HG02943 (cell line): ENCODE data around the gene LSG1.

Experiments
- ATAC-seq: cut with Tn5 transposase; IDR thresholded peaks from one replicate; pipeline ENCODE4 v1.9.1; 2021; ENCODE audit warnings: mild to moderate bottlenecking, low read depth, moderate library complexity; ENCODE audit not compliant: unreplicated experiment

Gene LSG1

DNA sequence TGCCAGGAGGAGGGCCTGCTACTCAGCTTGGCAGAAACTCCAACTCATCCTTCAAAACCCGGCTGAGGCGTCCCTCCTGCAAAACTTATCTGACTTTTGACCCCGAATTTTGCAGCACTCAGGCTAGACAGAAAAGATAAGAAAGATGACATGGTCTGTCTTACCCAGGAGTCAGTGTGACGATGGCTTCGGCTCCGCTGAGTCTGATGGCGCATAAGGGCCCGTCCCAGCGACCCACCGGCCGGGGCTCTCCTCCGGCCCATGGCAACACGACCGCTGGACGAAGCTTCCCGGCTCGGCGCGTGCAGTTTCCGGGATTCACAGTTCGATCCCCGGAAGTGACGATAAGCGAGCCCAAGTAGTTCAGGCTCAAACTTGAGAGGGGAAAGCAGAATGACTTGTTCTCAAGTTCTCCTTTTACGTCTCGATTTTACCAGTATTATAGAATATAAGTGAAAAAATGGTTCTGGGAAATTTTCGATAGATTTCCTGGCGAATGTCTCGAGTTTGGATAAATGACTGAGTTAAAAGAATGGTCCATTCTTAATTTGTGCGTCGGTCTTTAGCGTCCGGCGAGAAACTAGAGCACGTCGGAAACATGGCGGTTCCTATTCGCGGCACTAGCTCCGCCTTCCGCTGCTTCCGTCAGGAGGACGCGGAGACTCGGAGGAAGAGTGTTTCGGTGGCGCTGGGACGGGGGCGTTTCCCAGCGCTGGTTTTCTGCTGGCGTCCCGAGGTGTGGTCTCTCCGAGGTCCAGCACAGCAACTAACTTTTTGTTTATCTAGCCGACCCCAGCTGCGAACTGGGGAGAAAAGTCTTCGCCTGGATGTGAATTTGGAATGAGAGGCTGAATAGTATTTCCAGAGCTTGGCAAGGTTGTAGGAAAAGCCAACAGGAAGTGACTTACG, at the start of gene LSG1:
Gene LSG1, minus strand, starts transcription at position 292 of the 909 bp plus-strand sequence. Its CDS starts 29 bp downstream, at position 263.
- ATAC-seq, result peak; percentile 79

DNA sequence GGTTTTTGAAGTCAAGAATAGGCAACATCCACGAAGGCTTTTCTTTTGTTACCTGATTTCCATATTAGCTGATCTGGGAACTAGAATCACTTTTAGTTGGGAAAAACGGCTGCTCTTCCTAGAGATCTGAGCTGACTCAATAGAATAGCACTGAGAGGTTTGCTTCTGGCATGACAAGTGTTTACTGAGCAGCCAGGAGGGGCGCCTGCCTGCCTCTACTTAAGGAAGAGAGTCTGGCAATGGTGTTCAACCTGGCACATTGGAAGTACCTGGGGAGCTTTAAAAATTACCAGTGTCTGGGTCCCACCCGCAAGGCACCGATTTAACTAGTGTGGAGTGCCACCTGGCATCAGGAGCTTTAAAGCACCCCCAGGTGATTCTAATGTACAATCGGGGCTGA, 48.1 kb upstream of the LSG1 start:
- ATAC-seq, result no peak

DNA sequence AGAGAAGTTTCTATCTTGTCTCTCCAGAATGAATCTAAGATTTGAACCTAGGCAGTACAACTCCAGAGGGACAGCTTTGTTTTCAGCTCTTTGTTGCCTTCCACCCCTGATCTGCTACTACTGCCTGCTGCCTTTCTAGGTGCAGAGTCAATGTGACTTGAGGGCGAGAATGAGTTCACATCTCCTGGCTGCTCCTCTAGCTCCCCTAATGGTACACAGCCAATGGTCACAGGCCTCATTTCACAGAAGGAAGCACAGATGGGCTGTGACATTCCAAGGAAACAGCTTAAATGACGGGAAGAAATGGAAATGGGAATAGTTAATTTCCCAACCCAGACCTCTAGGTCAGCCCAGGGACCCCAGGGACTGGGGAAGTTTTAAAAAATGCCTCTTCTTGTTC, 46.1 kb upstream of the LSG1 start:
- no peak for ATAC-seq

DNA sequence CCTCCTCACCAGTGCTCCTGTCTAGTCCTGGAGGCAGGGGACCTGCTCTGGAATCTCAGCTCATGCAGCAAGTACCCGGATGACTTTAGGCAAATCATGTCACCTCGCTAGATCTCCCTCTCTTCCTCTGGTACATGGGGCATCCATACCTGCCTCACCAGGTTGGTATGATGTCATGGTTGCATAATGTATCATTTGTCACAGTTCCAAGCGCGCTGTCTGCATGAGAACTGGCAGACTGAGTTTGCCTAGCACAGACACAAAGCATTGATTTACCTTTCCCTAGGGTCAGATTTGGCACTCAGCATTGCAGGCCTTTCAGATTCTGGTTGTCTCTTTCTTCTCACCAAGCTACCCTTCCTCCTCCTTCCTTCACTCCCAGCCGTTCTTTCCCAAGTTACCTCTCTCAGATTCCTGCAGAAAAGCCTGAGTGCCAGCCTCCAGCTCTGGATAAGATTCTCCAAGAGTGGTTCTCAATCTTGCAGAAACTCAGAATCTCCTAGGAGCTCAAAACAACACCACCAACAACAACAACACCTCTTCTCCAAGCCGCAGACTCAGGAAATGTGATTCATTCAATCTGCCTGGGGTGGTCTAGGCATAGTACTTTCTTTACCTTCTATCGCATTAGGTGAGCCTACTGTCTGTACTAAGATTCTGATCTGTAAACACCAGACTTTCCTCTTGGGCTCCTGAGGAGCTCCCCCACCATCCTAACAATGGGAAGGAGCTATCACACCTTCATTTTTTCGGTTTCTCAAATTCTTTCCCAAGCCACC, 43.2 kb upstream of the LSG1 start:
- ATAC-seq, result no peak

DNA sequence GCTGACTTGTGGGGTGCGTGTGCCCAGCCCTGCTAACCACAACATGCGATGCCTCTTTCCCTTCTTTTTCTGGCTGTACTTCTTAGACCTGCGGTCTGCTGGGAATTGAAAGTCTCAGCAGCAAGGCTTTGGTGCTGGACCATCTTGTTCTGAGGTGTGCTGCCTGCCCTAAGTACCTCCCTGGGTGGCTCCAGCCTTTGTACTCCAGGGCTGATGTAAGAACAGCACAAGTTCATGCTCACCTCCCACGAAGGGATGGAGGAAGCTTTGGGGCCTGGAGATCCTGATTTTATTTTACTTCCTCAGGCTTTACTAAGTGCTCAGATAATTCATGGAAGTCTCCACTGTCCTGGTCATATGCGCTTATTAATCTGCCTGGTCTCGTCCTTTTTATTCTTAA, 42.6 kb upstream of the LSG1 start:
- ATAC-seq, result no peak

DNA sequence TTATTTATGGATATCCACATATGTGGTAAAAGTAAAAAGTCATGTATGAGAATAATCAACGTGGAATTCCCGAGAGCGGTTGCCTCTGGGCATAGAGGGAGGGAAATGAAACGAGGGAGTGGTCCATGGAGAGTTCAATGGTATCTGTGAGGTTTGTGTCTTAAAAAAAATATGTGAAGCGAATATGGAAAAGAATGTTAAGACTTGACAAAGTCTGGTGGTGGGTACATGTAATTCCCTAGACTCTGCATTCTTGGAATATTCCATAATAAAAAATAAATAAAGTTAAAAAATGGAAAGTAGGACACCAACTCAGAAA, 42.1 kb upstream of the LSG1 start:
- ATAC-seq, result no peak

DNA sequence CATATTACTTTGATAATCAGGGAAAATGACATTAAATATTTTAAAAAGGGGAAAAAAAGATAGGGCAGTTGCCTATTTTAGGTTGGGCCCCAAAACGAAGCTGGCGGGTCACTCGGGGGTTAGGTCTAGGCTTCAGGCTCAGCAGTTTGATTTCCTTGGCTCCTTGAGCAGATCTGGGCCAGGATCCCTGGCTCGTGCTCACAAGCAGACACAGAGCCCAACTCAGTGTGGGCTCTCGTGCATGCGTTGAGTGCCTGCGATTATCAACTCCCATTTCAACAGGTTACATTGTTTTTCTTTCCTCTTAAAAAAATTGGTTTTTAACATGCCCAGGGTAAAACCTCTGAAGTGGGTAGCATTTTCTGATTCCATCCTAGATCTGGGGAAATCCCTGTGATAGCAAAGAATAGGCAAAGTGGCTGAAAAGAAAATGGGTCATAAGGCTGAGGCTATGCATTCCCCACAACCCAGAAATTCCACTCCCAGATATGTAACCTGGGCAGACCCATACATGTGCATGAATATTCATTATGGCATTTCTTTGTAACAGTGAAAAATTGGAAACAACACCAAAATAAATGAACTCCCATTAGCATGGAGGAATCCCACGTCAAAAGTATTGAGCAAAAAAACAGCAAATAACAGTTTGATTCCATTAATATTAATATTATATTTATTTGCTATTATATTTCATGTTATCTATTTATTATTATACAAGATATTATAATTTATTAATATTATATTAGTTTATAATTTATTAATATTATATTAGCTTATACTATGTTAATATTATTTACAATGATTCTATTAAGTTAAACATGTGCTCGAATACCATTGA, 41.5 kb upstream of the LSG1 start:
- ATAC-seq, result no peak

DNA sequence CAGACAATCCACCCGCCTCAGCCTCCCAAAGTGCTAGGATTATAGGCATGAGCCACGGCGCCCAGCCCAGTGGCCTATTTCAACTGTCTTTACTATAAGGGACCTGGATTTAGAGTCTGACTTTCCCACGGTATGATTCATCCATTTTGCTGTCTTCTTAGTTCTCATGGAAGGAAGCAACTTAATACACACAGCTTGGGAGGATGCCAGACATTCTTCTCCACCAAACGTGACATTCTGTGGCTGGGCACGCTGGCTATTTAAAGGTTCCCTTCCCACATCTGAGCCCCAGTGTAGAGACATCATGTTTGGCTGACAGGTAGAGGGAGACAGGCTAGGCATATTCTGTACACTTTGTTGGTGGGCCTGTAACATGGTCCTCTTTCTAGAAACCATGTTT, 39.9 kb upstream of the LSG1 start:
- ATAC-seq, result no peak

DNA sequence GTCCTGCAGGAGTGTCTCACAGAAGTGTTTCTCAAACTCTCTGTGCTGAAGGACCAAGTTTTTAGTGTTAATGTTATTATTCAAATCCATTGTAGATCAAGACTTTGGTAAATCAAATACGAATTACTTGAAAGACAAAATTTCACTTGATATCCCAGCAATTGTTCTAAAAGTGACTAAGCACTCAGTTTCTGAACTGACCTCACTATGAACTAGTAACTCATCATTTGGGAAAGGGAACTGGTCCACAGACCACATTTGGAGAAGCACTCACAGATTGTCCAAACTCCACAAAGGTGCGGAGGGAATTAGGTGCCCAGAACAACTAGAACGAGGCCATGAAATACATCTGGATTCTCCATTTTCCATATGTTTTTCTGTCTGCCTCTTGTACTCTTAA, 39.3 kb upstream of the LSG1 start:
- no peak for ATAC-seq

DNA sequence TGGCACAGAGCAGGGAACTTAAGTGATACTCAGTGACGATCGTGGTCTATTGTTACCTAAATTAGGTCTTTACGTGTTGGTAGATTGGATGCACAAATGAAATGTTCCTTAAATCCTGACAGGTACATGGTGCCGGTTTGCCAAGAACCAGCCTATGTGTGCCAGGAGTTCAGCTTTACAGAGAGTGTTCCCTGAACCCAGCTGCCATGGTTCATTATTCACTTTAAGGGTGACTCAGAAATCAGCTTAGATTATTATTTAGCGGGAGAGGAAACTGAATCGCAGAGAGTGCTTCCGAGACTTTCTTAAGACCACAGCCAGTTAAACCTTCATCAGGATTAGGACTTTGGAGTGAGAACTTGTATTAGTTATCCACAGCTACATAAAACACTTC, 35.2 kb upstream of the LSG1 start:
- no peak for ATAC-seq

DNA sequence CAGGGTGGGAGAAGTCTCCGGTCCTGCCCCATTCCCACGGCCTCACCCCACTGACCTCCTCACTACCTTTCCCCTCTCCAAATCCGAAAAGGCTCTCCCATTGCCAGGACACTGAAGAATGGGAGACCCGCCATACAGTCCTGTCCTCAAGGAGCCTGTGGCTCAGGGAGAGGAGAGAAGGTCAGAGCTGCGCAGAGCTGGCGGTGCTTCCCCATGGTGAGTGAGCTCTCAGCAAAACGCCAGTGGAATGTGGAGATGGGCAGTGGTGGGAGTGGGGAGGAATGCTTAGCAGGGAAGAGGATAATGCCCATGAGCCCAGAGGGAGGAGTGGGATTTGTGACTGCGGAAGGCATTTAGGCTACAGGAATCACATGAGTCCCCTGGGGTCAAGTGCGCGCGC, 33.8 kb upstream of the LSG1 start:
- no peak for ATAC-seq

DNA sequence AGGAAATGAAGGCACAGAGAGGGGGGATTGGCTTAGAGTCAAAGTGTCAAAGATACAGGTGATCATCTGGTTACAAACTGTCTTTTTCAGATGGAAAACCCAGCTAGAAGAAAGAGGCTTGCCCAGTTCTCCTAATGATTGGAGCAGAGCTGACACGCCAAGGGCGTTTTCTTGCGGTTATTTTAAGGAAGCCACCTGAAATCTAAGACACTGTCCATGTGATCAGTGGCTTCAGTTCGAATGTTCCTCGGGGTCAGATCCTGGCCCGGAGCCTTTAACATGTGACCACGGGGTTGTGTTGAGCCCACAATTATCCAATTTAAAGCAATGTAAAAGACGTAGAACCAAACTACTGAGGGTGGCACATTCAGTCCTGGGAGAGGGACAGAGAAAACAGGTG, 33.2 kb upstream of the LSG1 start:
- no peak for ATAC-seq

DNA sequence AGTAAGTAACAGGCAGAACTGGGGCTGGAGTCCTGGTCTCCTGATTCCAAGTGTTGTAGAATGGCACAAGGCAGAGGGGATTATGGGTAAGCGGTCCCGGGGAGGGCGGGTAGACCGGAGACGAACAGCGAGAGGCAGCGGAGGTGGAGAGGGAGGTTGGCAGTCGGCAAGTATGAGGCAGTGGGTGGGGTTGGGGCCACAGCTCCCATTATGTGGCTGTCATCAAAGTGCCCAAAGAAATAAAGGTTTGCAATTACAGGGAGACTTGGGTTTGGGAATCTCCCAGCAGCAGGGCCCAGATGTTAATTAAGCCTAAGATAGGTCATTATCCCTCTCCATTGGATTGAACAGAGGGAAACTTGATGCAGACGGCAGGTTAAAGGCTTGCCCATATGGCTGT, 30.6 kb upstream of the LSG1 start:
- ATAC-seq, result no peak

DNA sequence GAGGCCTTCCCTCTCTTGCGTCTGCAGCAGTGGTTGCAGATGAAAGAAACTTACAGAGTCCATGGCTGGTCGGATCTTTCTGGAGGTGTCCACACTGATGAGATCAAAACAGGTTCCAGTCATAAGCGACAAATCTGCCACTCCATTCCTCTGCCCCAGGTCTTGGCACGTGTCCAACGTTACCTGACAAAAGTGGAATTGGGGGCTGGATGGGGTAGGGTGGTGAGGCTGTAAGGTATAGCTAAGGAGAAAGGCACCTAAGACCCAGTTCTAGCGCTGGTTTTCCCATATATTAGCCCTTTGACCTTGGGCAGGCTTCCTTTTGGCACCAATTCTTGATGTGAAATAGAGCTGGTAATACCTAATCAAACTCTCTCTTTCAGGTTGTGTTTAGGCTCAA, 24.7 kb upstream of the LSG1 start:
- no peak for ATAC-seq

DNA sequence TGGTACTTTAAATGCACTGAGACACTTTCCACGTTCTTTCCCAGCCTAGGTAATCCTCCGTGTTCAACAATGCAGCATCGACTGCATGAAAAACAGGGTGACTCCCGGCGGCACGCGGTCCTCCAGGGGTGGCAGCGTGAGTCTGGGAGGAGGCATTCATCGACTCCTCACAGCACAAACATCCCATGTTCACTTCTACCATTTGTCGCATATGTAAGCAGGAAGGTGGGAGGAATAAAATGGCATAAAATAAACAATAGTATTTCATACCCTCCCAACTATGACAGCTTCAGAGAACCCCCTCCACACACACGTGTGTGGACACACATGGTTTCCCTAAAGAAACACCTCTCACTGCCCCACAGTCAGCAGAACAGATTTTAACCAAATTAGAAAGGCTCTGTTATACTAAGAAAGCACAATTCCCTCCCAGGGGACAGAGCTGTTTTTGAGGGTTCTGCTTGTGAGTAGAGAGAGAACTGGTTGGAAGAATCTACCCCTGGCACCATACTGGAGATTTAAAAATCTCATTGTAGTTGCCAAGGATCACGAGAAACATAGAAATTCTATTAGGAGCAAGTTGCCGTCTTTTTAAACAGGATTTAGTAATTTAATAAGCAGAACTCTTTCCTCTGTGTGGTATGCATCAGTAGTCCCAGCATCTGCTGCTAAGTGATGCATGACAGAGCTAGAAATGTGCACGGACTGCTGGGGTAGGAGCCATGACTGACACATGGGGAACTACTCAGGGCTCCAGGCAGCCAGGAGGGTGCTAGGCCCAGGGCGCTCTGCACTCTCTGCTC, 19.7 kb upstream of the LSG1 start:
- ATAC-seq, result peak; percentile 53

DNA sequence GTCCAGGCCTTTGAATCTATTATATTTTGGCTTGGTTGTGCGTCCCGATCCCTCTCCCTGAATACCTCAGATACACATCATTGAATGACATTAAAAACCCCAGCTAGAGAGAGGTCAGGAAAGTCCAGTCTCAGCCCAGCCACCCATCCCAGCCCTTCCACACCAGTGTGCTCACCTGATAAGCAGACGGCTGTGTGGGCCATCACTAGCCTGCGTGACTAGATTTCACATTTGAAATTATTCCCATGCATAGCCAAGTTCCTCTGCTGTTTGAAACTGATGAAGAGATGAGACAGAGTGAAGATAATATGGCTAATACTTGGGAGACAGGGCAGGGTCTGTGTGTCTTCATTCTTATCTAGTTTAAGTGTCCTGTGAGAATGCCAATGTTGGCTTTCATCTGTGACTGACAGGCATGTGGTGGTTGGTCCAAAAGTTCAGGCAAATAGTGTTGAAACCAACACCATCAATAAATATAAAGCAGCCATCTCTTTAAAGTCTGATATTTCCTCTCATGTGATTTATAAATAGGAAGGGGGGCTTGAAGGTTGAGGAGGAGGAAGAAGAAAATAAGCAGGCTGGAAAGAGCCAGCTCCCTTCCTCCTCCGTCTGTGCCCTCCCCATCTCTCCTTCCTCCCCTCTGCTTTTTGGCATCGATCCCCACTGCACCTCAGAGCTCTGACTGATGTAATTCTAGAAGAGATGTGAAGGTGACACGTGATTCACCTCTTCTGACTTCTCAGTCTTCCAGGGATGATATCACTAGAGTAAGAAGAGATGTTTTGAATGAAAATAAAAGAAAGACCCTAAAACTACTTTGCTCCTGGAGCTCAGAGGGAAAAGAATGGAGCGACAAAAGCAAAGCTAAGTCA, 18.7 kb upstream of the LSG1 start:
- ATAC-seq, result no peak

DNA sequence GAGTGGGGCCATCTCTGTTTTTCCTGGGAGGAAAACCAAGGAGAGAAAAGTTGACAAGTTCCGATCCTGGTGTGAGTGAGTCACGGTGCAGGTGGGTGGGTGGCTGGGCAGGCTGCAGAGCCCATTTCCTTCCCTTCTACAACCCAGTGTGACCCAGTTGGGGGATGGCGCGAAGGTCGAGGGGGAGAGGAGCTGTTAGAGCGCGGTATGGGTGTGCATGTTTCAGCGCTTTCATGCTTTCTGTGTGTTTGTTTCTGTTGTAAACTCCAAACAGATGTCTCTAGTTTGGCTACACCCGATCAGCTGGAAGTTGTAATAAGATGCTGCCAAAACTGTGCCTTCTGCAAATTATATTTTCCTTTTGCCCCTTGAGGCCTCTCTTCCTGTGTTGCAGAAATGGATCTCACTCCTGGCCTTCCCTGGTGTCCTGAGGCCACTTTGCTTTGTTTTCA, 17.5 kb upstream of the LSG1 start:
- no peak for ATAC-seq

DNA sequence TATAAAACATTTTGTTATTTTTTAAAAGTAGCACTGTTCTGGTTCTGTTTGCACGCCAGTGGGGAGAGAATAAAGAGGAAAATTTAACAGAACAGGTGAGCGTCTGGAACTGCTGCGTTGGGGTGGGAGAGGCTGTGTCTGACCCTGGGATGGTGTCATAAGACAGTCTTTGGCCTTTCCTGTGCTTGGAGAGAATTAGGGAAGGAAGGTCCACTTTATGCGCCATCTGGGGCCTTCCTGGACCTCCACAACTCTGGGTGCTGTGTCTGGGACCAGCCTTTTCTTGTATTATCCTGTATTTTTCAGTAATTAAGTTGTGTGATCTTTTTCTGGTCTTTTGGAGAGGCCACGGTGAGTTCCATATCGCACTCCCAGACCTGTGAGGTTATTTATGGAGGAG, 17.0 kb upstream of the LSG1 start:
- ATAC-seq, result no peak

DNA sequence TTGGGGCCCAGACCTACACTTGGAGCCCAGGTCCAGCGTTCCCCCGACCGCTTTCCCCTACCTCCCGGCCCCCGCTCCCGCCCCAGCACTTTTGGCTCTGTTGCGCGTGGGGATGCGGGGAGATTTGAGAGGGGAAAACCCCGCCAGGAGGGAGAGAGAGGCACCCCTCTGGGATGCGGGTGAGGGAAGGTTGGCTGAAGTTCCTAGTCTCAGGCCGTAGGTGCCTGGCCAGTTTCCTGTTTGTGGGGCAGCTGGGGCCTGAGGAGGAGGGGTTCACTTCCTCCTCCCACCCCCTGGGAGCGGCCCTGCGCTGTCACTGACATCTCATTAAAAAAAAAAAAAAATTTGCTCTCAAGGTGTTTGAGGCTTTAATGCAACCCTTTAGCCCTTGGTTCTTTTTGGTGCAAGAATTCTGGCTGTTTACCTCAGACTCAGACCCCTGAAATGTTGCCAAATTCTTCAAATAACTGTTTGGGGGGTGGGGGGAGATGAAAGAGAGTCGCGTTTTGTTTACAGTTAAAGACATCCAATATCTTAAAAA, 16.3 kb upstream of the LSG1 start:
- ATAC-seq, result no peak
